ENCODE measurements around the gene PCDHGC4. TPM values are rescaled to one million over a fixed set of nuclear protein-coding genes. Genes with fewer than 3 reads are reported as not detected.

Gene PCDHGC4
- total and polyA plus RNA-seq, 2 donors (not counting 3 experiments of a cell fraction or from before 2014, with no cell fraction given), result 0.25 to 2.1 TPM

GRCh38 chr5:141496038-141496437, 11.2 kb downstream of the PCDHGC4 start:
- TF ChIP-seq JUN (IDR thresholded peaks at IDR 0.05; ENCODE audit: borderline replicate concordance, insufficient read depth, insufficient read length, low read depth), result no peak
- no peak for TF ChIP-seq MYC (IDR thresholded peaks at IDR 0.05; ENCODE audit: low read depth, low read length)
- TF ChIP-seq POLR2A (IDR thresholded peaks at IDR 0.05; ENCODE audit: low read depth, low read length), result no peak
- TF ChIP-seq, protein P1, sequence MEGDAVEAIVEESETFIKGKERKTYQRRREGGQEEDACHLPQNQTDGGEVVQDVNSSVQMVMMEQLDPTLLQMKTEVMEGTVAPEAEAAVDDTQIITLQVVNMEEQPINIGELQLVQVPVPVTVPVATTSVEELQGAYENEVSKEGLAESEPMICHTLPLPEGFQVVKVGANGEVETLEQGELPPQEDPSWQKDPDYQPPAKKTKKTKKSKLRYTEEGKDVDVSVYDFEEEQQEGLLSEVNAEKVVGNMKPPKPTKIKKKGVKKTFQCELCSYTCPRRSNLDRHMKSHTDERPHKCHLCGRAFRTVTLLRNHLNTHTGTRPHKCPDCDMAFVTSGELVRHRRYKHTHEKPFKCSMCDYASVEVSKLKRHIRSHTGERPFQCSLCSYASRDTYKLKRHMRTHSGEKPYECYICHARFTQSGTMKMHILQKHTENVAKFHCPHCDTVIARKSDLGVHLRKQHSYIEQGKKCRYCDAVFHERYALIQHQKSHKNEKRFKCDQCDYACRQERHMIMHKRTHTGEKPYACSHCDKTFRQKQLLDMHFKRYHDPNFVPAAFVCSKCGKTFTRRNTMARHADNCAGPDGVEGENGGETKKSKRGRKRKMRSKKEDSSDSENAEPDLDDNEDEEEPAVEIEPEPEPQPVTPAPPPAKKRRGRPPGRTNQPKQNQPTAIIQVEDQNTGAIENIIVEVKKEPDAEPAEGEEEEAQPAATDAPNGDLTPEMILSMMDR (IDR thresholded peaks at IDR 0.05; ENCODE audit: extremely low read depth in 1 of 2, insufficient read depth in 1 of 2, low read depth in 1 of 2, low read length in 2 of 2), result no peak
- no peak for TF ChIP-seq EZH2 (IDR thresholded peaks at IDR 0.05; ENCODE audit: borderline replicate concordance, low read depth, low read length, severe bottlenecking)
- no TSS peak for BruUV-seq (replicated peaks)
- Histone ChIP-seq H3K79me2 (ENCODE audit: control insufficient read depth, insufficient read depth, low read length) (no peaks in the 10 kb centered on the region), H4K20me1 (replicated peaks; ENCODE audit: control insufficient read depth, extremely low read depth, insufficient read depth, low read length) (no peaks in the 10 kb centered on the region), H3K27me3 (ENCODE audit: control insufficient read depth in 2 of 2, insufficient read depth in 2 of 2, low read length in 2 of 2) (peaks cover 10 to 23% of the 10 kb centered on the region in 2 experiments), H3K9ac (replicated peaks; ENCODE audit: extremely low read depth, insufficient read depth, low read length) (no peak overlapping the region), H3K4me2 (ENCODE audit: insufficient read depth, low read length) (no peak overlapping the region), H3K9me1 (replicated peaks; ENCODE audit: control insufficient read depth, extremely low read depth, insufficient read depth, low read length) (no peaks in the 10 kb centered on the region), H3K9me3 (replicated peaks; ENCODE audit: control insufficient read depth, insufficient read depth, low read length) (no peaks in the 10 kb centered on the region), H3K27ac (ENCODE audit: insufficient read depth, low read depth, low read length) (no peak overlapping the region), H3K36me3 (ENCODE audit: control insufficient read depth in 2 of 2, extremely low read depth in 1 of 2, insufficient read depth in 2 of 2, low read length in 2 of 2) (no peaks in the 10 kb centered on the region), H3K4me3 (replicated peaks in 1 of 3; ENCODE audit: insufficient read depth in 1 of 3, low read depth in 1 of 3, low read length in 3 of 3) (no peak overlapping the region), H2AFZ (ENCODE audit: low read depth, low read length) (no peak overlapping the region), H3K4me1 (ENCODE audit: control insufficient read depth, extremely low read depth, insufficient read depth, low read length) (no peaks in the 10 kb centered on the region)
- ChIA-PET CTCF (interaction anchor here (0.6 to 1.8 kb wide), 4 partner anchors 10 to 65 kb away, joined by 3 to 7 read pairs (median 4); partner anchors contain the start of genes PCDHGA12 and PCDHGC3), POLR2A (no interaction called here)
- intact Hi-C loops (cut with micrococcal nuclease), result no loop called here
- dilution Hi-C loops (cut with MboI; ENCODE audit: extremely low pct_ligation_motif_present, low sequenced_read_pairs), result no loop called here
- no peak for FAIRE-seq
- no peak for DNase-seq (ENCODE audit: low read depth, low spot score)

GRCh38 chr5:141501761-141502160, 16.9 kb downstream of the PCDHGC4 start:
- no peaks in the 10 kb centered on the region for H3K4me1 ChIP-seq (ENCODE audit: control insufficient read depth, extremely low read depth, insufficient read depth, low read length)
- dilution Hi-C loops (cut with MboI; ENCODE audit: extremely low pct_ligation_motif_present, low sequenced_read_pairs), result no loop called here
- no peak overlapping the region for H3K9ac ChIP-seq (replicated peaks; ENCODE audit: extremely low read depth, insufficient read depth, low read length)
- no peaks in the 10 kb centered on the region for H3K9me3 ChIP-seq (replicated peaks; ENCODE audit: control insufficient read depth, insufficient read depth, low read length)
- CTCF ChIA-PET, result interaction anchor here (0.8 to 1.8 kb wide), 5 partner anchors 9 to 89 kb away, joined by 3 to 11 read pairs (median 3); partner anchors contain the start of genes PCDHGA10 and PCDHGA12
- no peaks in the 10 kb centered on the region for H3K27me3 ChIP-seq (ENCODE audit: control insufficient read depth in 2 of 2, insufficient read depth in 2 of 2, low read length in 2 of 2)
- no peaks in the 10 kb centered on the region for H3K9me1 ChIP-seq (replicated peaks; ENCODE audit: control insufficient read depth, extremely low read depth, insufficient read depth, low read length)
- no peak overlapping the region for H3K27ac ChIP-seq (ENCODE audit: insufficient read depth, low read depth, low read length)
- H4K20me1 ChIP-seq (replicated peaks; ENCODE audit: control insufficient read depth, extremely low read depth, insufficient read depth, low read length), result no peaks in the 10 kb centered on the region
- POLR2A ChIA-PET, result no interaction called here
- TF ChIP-seq, protein P2, sequence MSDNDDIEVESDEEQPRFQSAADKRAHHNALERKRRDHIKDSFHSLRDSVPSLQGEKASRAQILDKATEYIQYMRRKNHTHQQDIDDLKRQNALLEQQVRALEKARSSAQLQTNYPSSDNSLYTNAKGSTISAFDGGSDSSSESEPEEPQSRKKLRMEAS (IDR thresholded peaks at IDR 0.05; ENCODE audit: insufficient read depth, insufficient read length), result no peak
- TF ChIP-seq POLR2A (IDR thresholded peaks at IDR 0.05; ENCODE audit: low read depth, low read length) (no peak), EZH2 (IDR thresholded peaks at IDR 0.05; ENCODE audit: borderline replicate concordance, low read depth, low read length, severe bottlenecking) (no peak), GATA2 (IDR thresholded peaks at IDR 0.05; ENCODE audit: insufficient read depth, insufficient read length, low read depth, low read length) (no peak), JUN (IDR thresholded peaks at IDR 0.05; ENCODE audit: borderline replicate concordance, insufficient read depth, insufficient read length, low read depth) (no peak), FOS (IDR thresholded peaks at IDR 0.05; ENCODE audit: borderline replicate concordance, insufficient read depth, low read length) (no peak), POLR2AphosphoS5 (IDR thresholded peaks at IDR 0.05; ENCODE audit: insufficient read depth, low read depth, low read length) (no peak), MYC (IDR thresholded peaks at IDR 0.05; ENCODE audit: low read depth, low read length) (no peak)
- TF ChIP-seq, protein P1 (IDR thresholded peaks at IDR 0.05; ENCODE audit: extremely low read depth in 1 of 2, insufficient read depth in 1 of 2, low read depth in 1 of 2, low read length in 2 of 2), result no peak
- intact Hi-C loops (cut with micrococcal nuclease), result no loop called here
- no peaks in the 10 kb centered on the region for H3K79me2 ChIP-seq (ENCODE audit: control insufficient read depth, insufficient read depth, low read length)
- FAIRE-seq (no peak), DNase-seq (ENCODE audit: low read depth, low spot score) (no peak)
- H3K4me2 ChIP-seq (ENCODE audit: insufficient read depth, low read length), result no peak overlapping the region
- no peak overlapping the region for H2AFZ ChIP-seq (ENCODE audit: low read depth, low read length)
- peaks cover 0 to 6% of the 10 kb centered on the region in 2 experiments for H3K36me3 ChIP-seq (ENCODE audit: control insufficient read depth in 2 of 2, extremely low read depth in 1 of 2, insufficient read depth in 2 of 2, low read length in 2 of 2)
- no TSS peak for BruUV-seq (replicated peaks)
- H3K4me3 ChIP-seq (replicated peaks in 1 of 3; ENCODE audit: insufficient read depth in 1 of 3, low read depth in 1 of 3, low read length in 3 of 3), result no peak overlapping the region
